ENCODE measurements around the gene CYP27C1.

DNA sequence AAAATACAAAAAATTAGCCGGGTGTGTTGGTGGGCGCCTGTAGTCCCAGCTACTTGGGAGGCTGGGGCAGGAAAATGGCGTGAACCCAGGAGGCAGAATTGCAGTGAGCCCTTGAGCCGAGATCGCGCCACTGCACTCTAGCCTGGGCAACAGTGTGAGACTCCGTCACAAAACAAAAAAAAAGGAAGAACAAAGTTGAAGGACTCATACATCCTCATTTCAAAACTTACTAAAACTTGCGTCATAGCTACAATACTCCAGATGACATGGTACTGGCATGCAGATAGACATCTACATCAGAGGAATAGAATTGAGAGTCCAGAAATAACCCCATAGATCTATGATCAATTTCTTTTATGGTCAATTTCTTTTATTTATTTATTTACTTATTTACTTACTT, 13.6 kb upstream of the CYP27C1 start:
- TF ChIP-seq, protein P1, sequence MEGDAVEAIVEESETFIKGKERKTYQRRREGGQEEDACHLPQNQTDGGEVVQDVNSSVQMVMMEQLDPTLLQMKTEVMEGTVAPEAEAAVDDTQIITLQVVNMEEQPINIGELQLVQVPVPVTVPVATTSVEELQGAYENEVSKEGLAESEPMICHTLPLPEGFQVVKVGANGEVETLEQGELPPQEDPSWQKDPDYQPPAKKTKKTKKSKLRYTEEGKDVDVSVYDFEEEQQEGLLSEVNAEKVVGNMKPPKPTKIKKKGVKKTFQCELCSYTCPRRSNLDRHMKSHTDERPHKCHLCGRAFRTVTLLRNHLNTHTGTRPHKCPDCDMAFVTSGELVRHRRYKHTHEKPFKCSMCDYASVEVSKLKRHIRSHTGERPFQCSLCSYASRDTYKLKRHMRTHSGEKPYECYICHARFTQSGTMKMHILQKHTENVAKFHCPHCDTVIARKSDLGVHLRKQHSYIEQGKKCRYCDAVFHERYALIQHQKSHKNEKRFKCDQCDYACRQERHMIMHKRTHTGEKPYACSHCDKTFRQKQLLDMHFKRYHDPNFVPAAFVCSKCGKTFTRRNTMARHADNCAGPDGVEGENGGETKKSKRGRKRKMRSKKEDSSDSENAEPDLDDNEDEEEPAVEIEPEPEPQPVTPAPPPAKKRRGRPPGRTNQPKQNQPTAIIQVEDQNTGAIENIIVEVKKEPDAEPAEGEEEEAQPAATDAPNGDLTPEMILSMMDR (IDR thresholded peaks at IDR 0.05; ENCODE audit: insufficient read depth, low read depth, low read length): no peak
- TF ChIP-seq EZH2 (IDR thresholded peaks at IDR 0.05; ENCODE audit: insufficient read depth, low read length): no peak

Measured in astrocyte (in vitro differentiated cells and primary cell).